PC-9 (cell line): ENCODE measurements around the gene SDHB. TPM values are rescaled to one million over a fixed set of nuclear protein-coding genes. Genes with fewer than 3 reads are reported as not detected.

Source experiments
- BruUV-seq: library from RNA; stranded (reverse); fragments of 400-500 nt; replicated peaks from 2 replicates; lab custom pipeline; 2021; lab: Mats Ljungman, UMichigan
- CTCF ChIA-PET: fragments of 300-600 bp; sonication (Branson Sonifier 250); formaldehyde crosslinking; loops from one replicate; lab custom pipeline; 2022; ENCODE audit warnings: antibody characterized with exemption; lab: Charles Lee
- POLR2A ChIA-PET: fragments of 300-600 bp; sonication (Branson Sonifier 250); formaldehyde crosslinking; loops from one replicate; lab custom pipeline; 2022; ENCODE audit warnings: antibody characterized with exemption; ENCODE audit not compliant: unreplicated experiment; lab: Charles Lee
- DNase-seq, 2 experiments: peaks; one replicate each; pipeline versions ENCODE4 v3.0.0 to v3.0.0-alpha.2; 2015 to 2022; ENCODE audit warnings: mixed read lengths in 1 of 2
- H2AFZ ChIP-seq: fragments of 200-600 bp; sonication (generic); 2 replicates; pipeline ENCODE4 v1.8.1; 2017; ENCODE audit warnings: antibody characterized with exemption
- H3F3A ChIP-seq: fragments of 200-600 bp; sonication (generic); 2 replicates; pipeline ENCODE4 v1.8.1; 2017; ENCODE audit warnings: antibody characterized with exemption, mild to moderate bottlenecking, low read depth; ENCODE audit not compliant: insufficient read depth
- H3K27ac ChIP-seq: fragments of 200-600 bp; sonication (generic); 2 replicates; pipeline ENCODE4 v1.6.1; 2016; ENCODE audit warnings: mixed run types
- H3K27me3 ChIP-seq: fragments of 200-600 bp; sonication (generic); 2 replicates; pipeline ENCODE4 v1.6.1; 2016; ENCODE audit warnings: low read depth, mixed run types; ENCODE audit not compliant: insufficient read depth
- H3K36me3 ChIP-seq: fragments of 200-600 bp; sonication (generic); 2 replicates; pipeline ENCODE4 v1.6.1; 2016; ENCODE audit warnings: low read depth, mixed run types
- H3K4me1 ChIP-seq: fragments of 200-600 bp; sonication (generic); replicated peaks from 2 replicates; pipeline ENCODE4 v1.6.1; 2016; ENCODE audit warnings: mixed run types; ENCODE audit not compliant: insufficient read depth
- H3K4me2 ChIP-seq: fragments of 200-600 bp; sonication (generic); 2 replicates; pipeline ENCODE4 v1.6.1; 2017; ENCODE audit warnings: mixed run types
- H3K4me3 ChIP-seq: fragments of 200-600 bp; sonication (generic); 2 replicates; pipeline ENCODE4 v1.6.1; 2016; ENCODE audit warnings: mixed run types
- H3K79me2 ChIP-seq: fragments of 200-600 bp; sonication (generic); 2 replicates; pipeline ENCODE4 v1.6.1; 2017; ENCODE audit warnings: low read depth, mixed run types
- H3K9me2 ChIP-seq: fragments of 200-600 bp; sonication (generic); 2 replicates; pipeline ENCODE4 v1.8.1; 2017; ENCODE audit warnings: mild to moderate bottlenecking; ENCODE audit not compliant: insufficient read depth
- H3K9me3 ChIP-seq: fragments of 200-600 bp; sonication (generic); 2 replicates; pipeline ENCODE4 v1.8.1; 2016; ENCODE audit warnings: low read depth; ENCODE audit not compliant: insufficient read depth
- H4K20me1 ChIP-seq: fragments of 200-600 bp; sonication (generic); 2 replicates; pipeline ENCODE4 v1.8.1; 2017; ENCODE audit not compliant: insufficient read depth
- CTCF ChIP-seq: fragments of 200-600 bp; sonication (generic); conservative IDR thresholded peaks from 2 replicates; pipeline ENCODE4 v1.6.1; 2017; ENCODE audit warnings: mixed run types, antibody characterized with exemption, mild to moderate bottlenecking, moderate library complexity
- EZH2 ChIP-seq: fragments of 200-600 bp; sonication (generic); IDR thresholded peaks from 2 replicates; pipeline ENCODE4 v1.8.0; 2017; ENCODE audit warnings: antibody characterized with exemption, low read depth
- intact Hi-C: fragments of 100-400 bp; cut with micrococcal nuclease; formaldehyde crosslinking; loops from one replicate; pipeline ENCODE4 v1.10.0; 2022; ENCODE audit not compliant: unreplicated experiment
- total RNA-seq: library from RNA; stranded (reverse); gene quantifications from 2 replicates; pipeline ENCODE4 v1.2.3, GENCODE V29; 2021

SDHB gene
- total RNA-seq, 1 experiment from 2014 or later, result 101 TPM

GRCh38 chr1:17099616-17100340 is 45.9 kb upstream of the SDHB start:
- no peaks in the 10 kb centered on the region for H4K20me1 ChIP-seq
- no peaks in the 10 kb centered on the region for H3K9me2 ChIP-seq
- H3K79me2 ChIP-seq, result no peaks in the 10 kb centered on the region
- H3K27me3 ChIP-seq, result no peaks in the 10 kb centered on the region
- CTCF ChIA-PET, result no interaction called here
- H2AFZ ChIP-seq, result no peak overlapping the region
- no peak overlapping the region for H3K27ac ChIP-seq
- BruUV-seq, result no TSS peak
- TF ChIP-seq CTCF (no peak), EZH2 (no peak)
- no peaks in the 10 kb centered on the region for H3K9me3 ChIP-seq
- intact Hi-C loops, result no loop called here
- no peaks in the 10 kb centered on the region for H3K36me3 ChIP-seq
- H3F3A ChIP-seq, result peaks cover 4% of the 10 kb centered on the region; the same call in 1 of the 2 replicates
- DNase-seq, result no peak
- no peak overlapping the region for H3K4me2 ChIP-seq
- POLR2A ChIA-PET, result no interaction called here
- H3K4me3 ChIP-seq, result no peak overlapping the region
- peaks cover 5% of the 10 kb centered on the region; the same call in 1 of the 2 replicates for H3K4me1 ChIP-seq

- peak overlapping the region; percentile 25; the same call in 1 of the 2 replicates for H3K4me2 ChIP-seq
- no TSS peak for BruUV-seq
- intact Hi-C loops, result no loop called here
These were observed 44.9 kb upstream of the SDHB start for GRCh38 chr1:17098446-17099317.

More at GRCh38 chr1:17098446-17099317, 44.9 kb upstream of the SDHB start:
- ChIA-PET POLR2A (no interaction called here), CTCF (no interaction called here)
- H3K4me3 ChIP-seq, result no peak overlapping the region
- H3K9me3 ChIP-seq, result no peaks in the 10 kb centered on the region
- H3K79me2 ChIP-seq, result no peaks in the 10 kb centered on the region
- DNase-seq, result peak in 1 of 2 experiments; percentile 56
- H3K4me1 ChIP-seq, result peaks cover 5% of the 10 kb centered on the region; the same call in 1 of the 2 replicates
- H3K27ac ChIP-seq, result peak overlapping the region; percentile 43
- H4K20me1 ChIP-seq, result no peaks in the 10 kb centered on the region
- H3K36me3 ChIP-seq, result no peaks in the 10 kb centered on the region
- H3K27me3 ChIP-seq, result no peaks in the 10 kb centered on the region
- no peak overlapping the region for H2AFZ ChIP-seq
- no peaks in the 10 kb centered on the region for H3K9me2 ChIP-seq
- no peak for TF ChIP-seq CTCF
- TF ChIP-seq EZH2, result no peak
- peaks cover 4% of the 10 kb centered on the region; the same call in 1 of the 2 replicates for H3F3A ChIP-seq
